PC-9 (cell line): ENCODE measurements around the gene PNISR. TPM values are rescaled to one million over a fixed set of nuclear protein-coding genes. Genes with fewer than 3 reads are reported as not detected.

Experiments
- BruUV-seq: library from RNA; stranded (reverse); fragments of 400-500 nt; replicated peaks from 2 replicates; lab custom pipeline; 2021; lab: Mats Ljungman, UMichigan
- CTCF ChIA-PET: fragments of 300-600 bp; sonication (Branson Sonifier 250); formaldehyde crosslinking; loops from one replicate; lab custom pipeline; 2022; ENCODE audit warnings: antibody characterized with exemption; lab: Charles Lee
- POLR2A ChIA-PET: fragments of 300-600 bp; sonication (Branson Sonifier 250); formaldehyde crosslinking; loops from one replicate; lab custom pipeline; 2022; ENCODE audit warnings: antibody characterized with exemption; ENCODE audit not compliant: unreplicated experiment; lab: Charles Lee
- DNase-seq, 2 experiments: peaks; one replicate each; pipeline versions ENCODE4 v3.0.0 to v3.0.0-alpha.2; 2015 to 2022; ENCODE audit warnings: mixed read lengths in 1 of 2
- H2AFZ ChIP-seq: fragments of 200-600 bp; sonication (generic); 2 replicates; pipeline ENCODE4 v1.8.1; 2017; ENCODE audit warnings: antibody characterized with exemption
- H3F3A ChIP-seq: fragments of 200-600 bp; sonication (generic); 2 replicates; pipeline ENCODE4 v1.8.1; 2017; ENCODE audit warnings: antibody characterized with exemption, mild to moderate bottlenecking, low read depth; ENCODE audit not compliant: insufficient read depth
- H3K27ac ChIP-seq: fragments of 200-600 bp; sonication (generic); 2 replicates; pipeline ENCODE4 v1.6.1; 2016; ENCODE audit warnings: mixed run types
- H3K27me3 ChIP-seq: fragments of 200-600 bp; sonication (generic); 2 replicates; pipeline ENCODE4 v1.6.1; 2016; ENCODE audit warnings: low read depth, mixed run types; ENCODE audit not compliant: insufficient read depth
- H3K36me3 ChIP-seq: fragments of 200-600 bp; sonication (generic); 2 replicates; pipeline ENCODE4 v1.6.1; 2016; ENCODE audit warnings: low read depth, mixed run types
- H3K4me1 ChIP-seq: fragments of 200-600 bp; sonication (generic); replicated peaks from 2 replicates; pipeline ENCODE4 v1.6.1; 2016; ENCODE audit warnings: mixed run types; ENCODE audit not compliant: insufficient read depth
- H3K4me2 ChIP-seq: fragments of 200-600 bp; sonication (generic); 2 replicates; pipeline ENCODE4 v1.6.1; 2017; ENCODE audit warnings: mixed run types
- H3K4me3 ChIP-seq: fragments of 200-600 bp; sonication (generic); 2 replicates; pipeline ENCODE4 v1.6.1; 2016; ENCODE audit warnings: mixed run types
- H3K79me2 ChIP-seq: fragments of 200-600 bp; sonication (generic); 2 replicates; pipeline ENCODE4 v1.6.1; 2017; ENCODE audit warnings: low read depth, mixed run types
- H3K9me2 ChIP-seq: fragments of 200-600 bp; sonication (generic); 2 replicates; pipeline ENCODE4 v1.8.1; 2017; ENCODE audit warnings: mild to moderate bottlenecking; ENCODE audit not compliant: insufficient read depth
- H3K9me3 ChIP-seq: fragments of 200-600 bp; sonication (generic); 2 replicates; pipeline ENCODE4 v1.8.1; 2016; ENCODE audit warnings: low read depth; ENCODE audit not compliant: insufficient read depth
- H4K20me1 ChIP-seq: fragments of 200-600 bp; sonication (generic); 2 replicates; pipeline ENCODE4 v1.8.1; 2017; ENCODE audit not compliant: insufficient read depth
- EZH2 ChIP-seq: fragments of 200-600 bp; sonication (generic); IDR thresholded peaks from 2 replicates; pipeline ENCODE4 v1.8.0; 2017; ENCODE audit warnings: antibody characterized with exemption, low read depth
- intact Hi-C: fragments of 100-400 bp; cut with micrococcal nuclease; formaldehyde crosslinking; loops from one replicate; pipeline ENCODE4 v1.10.0; 2022; ENCODE audit not compliant: unreplicated experiment
- total RNA-seq: library from RNA; stranded (reverse); gene quantifications from 2 replicates; pipeline ENCODE4 v1.2.3, GENCODE V29; 2021
- TF ChIP-seq, protein P1 (sequence below): fragments of 200-600 bp; sonication (generic); conservative IDR thresholded peaks from 2 replicates; pipeline ENCODE4 v1.6.1; 2017; ENCODE audit warnings: mixed run types, antibody characterized with exemption, mild to moderate bottlenecking, moderate library complexity

PNISR gene
- total RNA-seq, 1 experiment from 2014 or later: 110 TPM

- H2AFZ ChIP-seq: no peak overlapping the region
- no peak for DNase-seq
- H3K79me2 ChIP-seq: peaks cover 62% of the 10 kb centered on the region
- intact Hi-C loops: no loop called here
- no peaks in the 10 kb centered on the region for H3K4me1 ChIP-seq
- ChIA-PET CTCF (no interaction called here), POLR2A (no interaction called here)
- no peak overlapping the region for H3K27ac ChIP-seq
- no peak overlapping the region for H3K4me3 ChIP-seq
- H3K9me2 ChIP-seq: no peaks in the 10 kb centered on the region
- no peaks in the 10 kb centered on the region for H3F3A ChIP-seq
- H3K4me2 ChIP-seq: no peak overlapping the region
- H3K9me3 ChIP-seq: no peaks in the 10 kb centered on the region
- no peaks in the 10 kb centered on the region for H3K27me3 ChIP-seq
- BruUV-seq: no TSS peak
- H3K36me3 ChIP-seq: peaks cover 43% of the 10 kb centered on the region
- H4K20me1 ChIP-seq: peaks cover 68% of the 10 kb centered on the region
- TF ChIP-seq, protein P1, sequence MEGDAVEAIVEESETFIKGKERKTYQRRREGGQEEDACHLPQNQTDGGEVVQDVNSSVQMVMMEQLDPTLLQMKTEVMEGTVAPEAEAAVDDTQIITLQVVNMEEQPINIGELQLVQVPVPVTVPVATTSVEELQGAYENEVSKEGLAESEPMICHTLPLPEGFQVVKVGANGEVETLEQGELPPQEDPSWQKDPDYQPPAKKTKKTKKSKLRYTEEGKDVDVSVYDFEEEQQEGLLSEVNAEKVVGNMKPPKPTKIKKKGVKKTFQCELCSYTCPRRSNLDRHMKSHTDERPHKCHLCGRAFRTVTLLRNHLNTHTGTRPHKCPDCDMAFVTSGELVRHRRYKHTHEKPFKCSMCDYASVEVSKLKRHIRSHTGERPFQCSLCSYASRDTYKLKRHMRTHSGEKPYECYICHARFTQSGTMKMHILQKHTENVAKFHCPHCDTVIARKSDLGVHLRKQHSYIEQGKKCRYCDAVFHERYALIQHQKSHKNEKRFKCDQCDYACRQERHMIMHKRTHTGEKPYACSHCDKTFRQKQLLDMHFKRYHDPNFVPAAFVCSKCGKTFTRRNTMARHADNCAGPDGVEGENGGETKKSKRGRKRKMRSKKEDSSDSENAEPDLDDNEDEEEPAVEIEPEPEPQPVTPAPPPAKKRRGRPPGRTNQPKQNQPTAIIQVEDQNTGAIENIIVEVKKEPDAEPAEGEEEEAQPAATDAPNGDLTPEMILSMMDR: no peak
- no peak for TF ChIP-seq EZH2
Observed at GRCh38 chr6:99412065-99412464, 13.0 kb downstream of the PNISR start.

DNA sequence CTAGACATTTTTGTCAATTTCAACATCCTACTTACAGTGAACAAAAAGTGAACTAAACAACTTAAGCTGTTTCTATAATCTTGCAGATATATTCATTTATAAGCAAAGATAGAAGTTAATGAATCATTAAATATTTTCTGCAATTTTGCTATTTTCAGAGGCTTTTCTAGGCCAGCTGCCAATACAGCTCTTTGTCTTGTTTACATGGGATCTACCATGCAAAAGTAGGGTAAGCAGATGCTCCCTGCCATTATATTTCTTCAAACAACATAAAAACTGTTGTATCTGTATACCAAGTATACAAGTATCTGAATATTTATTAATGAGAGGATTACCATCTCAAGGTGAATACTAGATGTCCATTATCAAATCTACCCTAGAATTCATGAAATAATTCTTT is 15.4 kb downstream of the PNISR start:
- intact Hi-C loops: no loop called here
- ChIA-PET POLR2A (interaction anchor here (0.7 kb wide), 1 partner anchor 16 kb away, joined by 3 read pairs; the partner anchor contains the start of gene COQ3), CTCF (no interaction called here)
- Histone ChIP-seq H2AFZ (no peak overlapping the region), H3K4me2 (no peak overlapping the region), H3K4me1 (no peaks in the 10 kb centered on the region), H3K9me2 (no peaks in the 10 kb centered on the region), H3K9me3 (no peaks in the 10 kb centered on the region), H3K27me3 (no peaks in the 10 kb centered on the region), H3K4me3 (no peak overlapping the region), H3K27ac (no peak overlapping the region), H4K20me1 (peaks cover 44% of the 10 kb centered on the region), H3F3A (no peaks in the 10 kb centered on the region; the same call in 1 of the 2 replicates), H3K36me3 (peaks cover 50% of the 10 kb centered on the region), H3K79me2 (peaks cover 38% of the 10 kb centered on the region)
- DNase-seq: no peak
- BruUV-seq: no TSS peak
- TF ChIP-seq, protein P1: no peak
- TF ChIP-seq EZH2: no peak

- H2AFZ ChIP-seq: no peak overlapping the region
- H4K20me1 ChIP-seq: peaks cover 23% of the 10 kb centered on the region
- no peak overlapping the region for H3K4me3 ChIP-seq
- DNase-seq: no peak
- H3K4me2 ChIP-seq: no peak overlapping the region
- POLR2A ChIA-PET: no interaction called here
- no peaks in the 10 kb centered on the region for H3K9me2 ChIP-seq
- peaks cover 7% of the 10 kb centered on the region for H3F3A ChIP-seq
- no peaks in the 10 kb centered on the region for H3K9me3 ChIP-seq
- peaks cover 14% of the 10 kb centered on the region for H3K79me2 ChIP-seq
- BruUV-seq: no TSS peak
- no peaks in the 10 kb centered on the region for H3K27me3 ChIP-seq
- no peaks in the 10 kb centered on the region for H3K4me1 ChIP-seq
- intact Hi-C loops: no loop called here
- CTCF ChIA-PET: no interaction called here
- peaks cover 57% of the 10 kb centered on the region for H3K36me3 ChIP-seq
- TF ChIP-seq, protein P1: no peak
- TF ChIP-seq EZH2: no peak
- no peak overlapping the region for H3K27ac ChIP-seq
Observed at GRCh38 chr6:99407076-99407475, 18.0 kb downstream of the PNISR start.
